Lower leg skin (tissue), 4 donors: ENCODE results near the gene VPS33B. TPM values are rescaled to one million over a fixed set of nuclear protein-coding genes. Genes with fewer than 3 reads are reported as not detected.

Experiments
- DNase-seq, 2 donors: peaks; one replicate each; pipeline ENCODE4 v3.0.0-alpha.2; 2019; ENCODE audit warnings: low spot score in 2 of 2
- H3K4me3 ChIP-seq: fragments of 200-600 bp; sonication (generic); 2 replicates; pipeline ENCODE4 v1.5.1; 2017; ENCODE audit warnings: mild to moderate bottlenecking, low read depth; ENCODE audit not compliant: poor library complexity, severe bottlenecking
- POLR2A ChIP-seq, 2 donors: fragments of 450-650 bp; IDR thresholded peaks; one replicate each; pipeline ENCODE4 v1.6.1; 2016 to 2017; ENCODE audit warnings: antibody characterized with exemption in 2 of 2, mild to moderate bottlenecking in 1 of 2, moderate library complexity in 1 of 2
- WGBS, 2 donors: methylation state at CpG; one replicate each; pipeline ENCODE4 v1.1.5; 2018; 5-methylcytosine and 5-hydroxymethylcytosine counted together
- intact Hi-C: fragments of 100-400 bp; cut with DNase I; formaldehyde crosslinking; loops from one replicate; pipeline ENCODE4 v1.15.0; 2023; ENCODE audit warnings: low total_unique reads
- total RNA-seq, 4 donors: library from RNA; depleted of rRNA; stranded (reverse); fragments of >200 nt; gene quantifications; one replicate each; pipeline ENCODE4 v1.1.0, GENCODE V29; 2016
- TF ChIP-seq, protein P1 (sequence below), 3 donors: fragments of 450-650 bp; IDR thresholded peaks; one replicate each; pipeline ENCODE4 v1.5.1; 2016; ENCODE audit warnings: antibody characterized with exemption in 3 of 3, mild to moderate bottlenecking in 3 of 3, moderate library complexity in 2 of 3

VPS33B gene
- total RNA-seq, 4 donors from 2014 or later: 9.5 to 16.4 (median 12.9) TPM

GRCh38 chr15:90991587-90992285 is 30.7 kb downstream of the VPS33B start:
- H3K4me3 ChIP-seq: no peak overlapping the region
- WGBS, 2 donors: 88 to 92% methylated on average over 6 of the region's 6 CpGs
- no peak for DNase-seq
- intact Hi-C loops: loop anchor here (5.0 kb wide), 1 partner anchor 34 kb away; no protein-coding TSS in a partner anchor
- no peak for TF ChIP-seq POLR2A (IDR thresholded peaks at IDR 0.05)
- TF ChIP-seq, protein P1, sequence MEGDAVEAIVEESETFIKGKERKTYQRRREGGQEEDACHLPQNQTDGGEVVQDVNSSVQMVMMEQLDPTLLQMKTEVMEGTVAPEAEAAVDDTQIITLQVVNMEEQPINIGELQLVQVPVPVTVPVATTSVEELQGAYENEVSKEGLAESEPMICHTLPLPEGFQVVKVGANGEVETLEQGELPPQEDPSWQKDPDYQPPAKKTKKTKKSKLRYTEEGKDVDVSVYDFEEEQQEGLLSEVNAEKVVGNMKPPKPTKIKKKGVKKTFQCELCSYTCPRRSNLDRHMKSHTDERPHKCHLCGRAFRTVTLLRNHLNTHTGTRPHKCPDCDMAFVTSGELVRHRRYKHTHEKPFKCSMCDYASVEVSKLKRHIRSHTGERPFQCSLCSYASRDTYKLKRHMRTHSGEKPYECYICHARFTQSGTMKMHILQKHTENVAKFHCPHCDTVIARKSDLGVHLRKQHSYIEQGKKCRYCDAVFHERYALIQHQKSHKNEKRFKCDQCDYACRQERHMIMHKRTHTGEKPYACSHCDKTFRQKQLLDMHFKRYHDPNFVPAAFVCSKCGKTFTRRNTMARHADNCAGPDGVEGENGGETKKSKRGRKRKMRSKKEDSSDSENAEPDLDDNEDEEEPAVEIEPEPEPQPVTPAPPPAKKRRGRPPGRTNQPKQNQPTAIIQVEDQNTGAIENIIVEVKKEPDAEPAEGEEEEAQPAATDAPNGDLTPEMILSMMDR (IDR thresholded peaks at IDR 0.05): no peak

- TF ChIP-seq, protein P1 (IDR thresholded peaks at IDR 0.05): no peak
- no peak for TF ChIP-seq POLR2A (IDR thresholded peaks at IDR 0.05)
- DNase-seq: no peak
- H3K4me3 ChIP-seq: no peak overlapping the region
- intact Hi-C loops: loop anchor here (5.0 kb wide), 1 partner anchor 33 kb away; no protein-coding TSS in a partner anchor
- WGBS, 2 donors: 98% methylated on average over 4 of the region's 4 CpGs
Measured at GRCh38 chr15:90990446-90990845, 31.9 kb downstream of the VPS33B start.

- 85 to 87% methylated on average over 7 of the region's 7 CpGs for WGBS, 2 donors
- TF ChIP-seq, protein P1 (IDR thresholded peaks at IDR 0.05): no peak
- TF ChIP-seq POLR2A (IDR thresholded peaks at IDR 0.05): no peak
Measured at GRCh38 chr15:90989040-90989768, 33.2 kb downstream of the VPS33B start.

DNA sequence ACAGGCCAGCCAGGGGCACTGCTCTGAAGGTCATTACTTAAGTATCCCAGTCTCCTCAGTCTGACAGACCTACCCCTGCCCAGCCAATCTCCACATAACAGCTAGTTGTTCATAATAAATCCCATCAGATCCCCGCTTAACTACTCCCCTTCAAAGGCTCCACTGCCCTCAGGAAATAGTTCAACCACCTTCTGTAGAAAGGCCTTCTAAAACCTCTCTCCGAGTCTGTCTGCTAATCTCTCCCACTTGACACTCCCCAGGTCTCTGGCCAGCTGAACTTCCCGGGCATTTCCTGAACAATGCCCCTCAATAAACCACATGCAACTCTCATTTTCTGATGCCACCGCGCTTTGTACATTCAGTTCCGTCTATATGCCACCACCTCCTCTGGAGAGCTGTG is 34.1 kb downstream of the VPS33B start:
- no peak for DNase-seq
- intact Hi-C loops: no loop called here
- no peak overlapping the region for H3K4me3 ChIP-seq
- TF ChIP-seq, protein P1 (IDR thresholded peaks at IDR 0.05): no peak
- no peak for TF ChIP-seq POLR2A (IDR thresholded peaks at IDR 0.05)
- WGBS, 2 donors: 79 to 81% methylated on average over 6 of the region's 6 CpGs

More at GRCh38 chr15:90989040-90989768, 33.2 kb downstream of the VPS33B start:
- no peak for DNase-seq
- H3K4me3 ChIP-seq: no peak overlapping the region
- intact Hi-C loops: no loop called here

DNA sequence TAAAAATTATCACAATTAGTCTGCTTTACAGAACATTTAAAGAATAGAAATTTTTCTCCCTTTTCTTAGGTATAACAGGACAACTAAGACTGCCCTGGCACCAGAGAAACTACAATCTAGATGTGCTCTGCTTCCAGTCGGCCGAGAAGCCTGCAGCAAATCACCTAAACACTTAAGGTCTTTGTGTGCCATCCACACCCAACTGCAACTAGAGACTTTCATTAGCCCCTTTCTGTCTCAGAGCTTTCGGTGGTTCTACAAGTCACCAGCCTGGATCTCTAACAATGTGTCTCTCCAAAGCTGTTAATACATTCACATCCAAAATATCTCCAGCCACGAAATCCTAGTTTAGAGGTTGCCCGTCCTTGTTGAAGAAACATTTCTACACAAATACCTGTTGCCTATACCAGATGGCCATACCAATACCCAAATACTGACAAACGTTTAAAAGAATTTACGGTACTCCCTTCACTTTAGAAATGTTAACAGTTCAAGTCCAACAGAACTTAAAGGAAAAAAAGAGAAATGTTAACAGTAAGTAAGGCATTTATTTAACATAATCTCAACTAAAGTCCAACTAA is 34.7 kb downstream of the VPS33B start:
- TF ChIP-seq POLR2A (IDR thresholded peaks at IDR 0.05): no peak
- TF ChIP-seq, protein P1 (IDR thresholded peaks at IDR 0.05): no peak
- WGBS, 2 donors: 61 to 67% methylated on average over 7 of the region's 7 CpGs
- intact Hi-C loops: no loop called here
- no peak for DNase-seq
- H3K4me3 ChIP-seq: no peak overlapping the region
